GM04504 (cell line): ENCODE data around the gene TXNDC5.
"Not testable (repeated sequence)": the region's sequence is repeated elsewhere in the genome, so short reads cannot be mapped to it uniquely, and the experiment has no call there.

Experiments used
- DNase-seq: peaks from one replicate; pipeline ENCODE4 v3.0.0-alpha.2; 2012; ENCODE audit warnings: low read depth

TXNDC5 gene

DNA sequence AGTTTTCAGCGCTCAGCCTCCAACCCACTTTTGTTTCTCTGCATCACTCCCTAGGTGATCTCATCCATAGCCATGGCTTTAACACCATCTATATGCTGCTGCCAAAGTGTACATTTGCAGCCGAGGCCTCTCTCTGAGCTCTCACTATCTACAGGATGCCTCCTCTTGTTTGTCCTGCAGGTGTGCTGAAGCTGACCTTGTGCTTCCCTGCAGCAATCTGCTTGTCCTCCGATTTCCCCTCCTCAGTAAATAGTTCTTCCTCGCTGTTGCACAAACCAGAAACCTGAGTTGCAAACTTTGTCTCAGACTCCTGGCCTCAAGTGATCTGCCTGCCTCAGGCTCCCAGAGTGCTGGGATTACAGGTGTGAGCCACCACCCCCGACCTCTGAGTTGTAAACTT, 3.7 kb upstream of the TXNDC5 start:
- DNase-seq = no peak

DNA sequence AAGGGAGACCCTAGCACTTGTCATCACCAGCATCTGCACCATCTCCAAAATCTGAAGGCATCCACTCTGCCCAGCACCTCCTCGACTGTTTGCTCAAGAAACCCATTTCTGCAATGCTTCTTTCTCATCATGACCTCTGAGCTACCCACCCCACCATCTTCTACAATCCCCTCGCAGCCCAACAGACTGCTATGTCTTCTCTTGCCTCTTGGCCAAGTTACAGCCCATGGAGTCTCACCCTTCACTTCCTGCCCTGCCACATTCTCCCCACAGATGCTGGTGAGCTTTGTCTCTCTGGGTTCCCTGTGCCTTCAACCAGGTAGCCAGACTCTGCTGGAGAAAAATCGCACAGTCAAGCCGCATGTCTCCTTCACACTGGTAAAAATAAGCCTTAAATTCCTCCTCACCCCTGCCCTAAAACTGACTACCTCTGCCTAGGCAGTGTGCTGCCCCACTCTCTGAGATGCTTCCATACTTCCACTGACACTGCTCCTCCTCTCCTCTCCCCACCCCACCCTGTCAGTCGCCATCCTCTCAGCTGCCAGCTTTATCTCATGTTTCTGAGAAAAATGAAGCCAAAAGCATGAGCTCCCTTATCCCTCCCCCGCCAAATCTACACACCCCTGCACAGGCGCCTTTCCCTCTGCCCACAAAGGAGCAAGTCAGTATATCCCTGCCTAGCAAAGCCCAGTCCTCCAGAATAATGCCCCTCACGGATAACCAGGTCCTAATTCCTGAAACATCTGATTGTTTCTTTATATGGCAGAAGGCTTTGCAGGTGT, 2.3 kb upstream of the TXNDC5 start:
- no peak for DNase-seq

DNA sequence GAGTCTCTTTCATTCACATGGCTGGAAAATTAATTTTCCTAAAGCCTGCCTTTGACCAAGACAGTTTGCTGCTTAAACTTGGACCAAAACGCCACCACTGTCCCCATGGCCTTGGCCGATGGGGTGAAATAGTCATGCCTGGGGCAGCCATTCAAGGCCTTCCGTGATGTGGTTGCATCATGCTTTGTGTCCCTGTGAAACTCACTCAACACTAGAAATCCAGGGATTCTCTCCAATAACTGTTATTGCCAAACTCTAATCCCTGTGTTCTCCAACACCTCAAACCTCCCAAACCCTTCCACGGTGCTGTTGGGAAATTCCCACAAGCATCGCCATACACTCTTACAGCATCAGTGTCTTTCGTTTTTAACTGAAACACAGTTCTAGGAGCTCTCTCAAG, 1.4 kb upstream of the TXNDC5 start:
- DNase-seq = no peak

DNA sequence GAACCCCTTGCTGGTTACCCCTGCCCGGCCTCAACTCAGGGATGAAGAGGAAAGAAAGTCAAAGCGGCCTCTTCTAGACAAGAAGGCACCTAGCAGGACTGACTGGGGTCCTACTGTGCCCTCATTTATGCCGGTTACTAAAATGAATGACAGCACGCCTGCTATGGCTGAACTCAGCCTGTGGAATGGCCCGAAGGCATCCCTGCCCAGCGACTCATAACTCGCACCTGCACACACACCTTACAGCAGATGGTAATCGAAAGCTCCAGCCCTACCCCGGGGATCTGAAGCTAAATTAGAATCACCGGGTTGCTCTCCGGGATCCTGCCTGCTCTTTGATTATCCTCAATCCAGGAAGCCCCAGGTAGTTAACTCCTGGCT, 747 bp upstream of the TXNDC5 start:
- no peak for DNase-seq

DNA sequence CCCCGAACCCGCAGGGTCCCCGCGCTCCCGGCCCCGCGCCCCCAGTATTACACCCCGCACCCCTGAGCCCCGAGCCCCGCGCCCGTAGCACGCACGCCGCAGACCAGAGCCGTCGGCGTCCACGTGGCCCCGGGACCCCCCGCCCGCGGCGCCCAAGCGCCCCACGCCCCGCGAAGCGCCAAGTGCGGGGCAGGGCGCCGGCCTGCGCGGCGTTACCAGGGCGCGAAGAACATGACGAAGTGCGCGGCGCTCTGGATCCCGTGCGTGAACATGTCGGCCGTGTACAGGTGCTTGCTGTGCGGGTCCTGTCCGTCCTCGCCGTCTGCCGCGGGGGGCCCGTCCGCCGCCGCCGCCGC, 312 bp downstream of the TXNDC5 start:
- no peak for DNase-seq

DNA sequence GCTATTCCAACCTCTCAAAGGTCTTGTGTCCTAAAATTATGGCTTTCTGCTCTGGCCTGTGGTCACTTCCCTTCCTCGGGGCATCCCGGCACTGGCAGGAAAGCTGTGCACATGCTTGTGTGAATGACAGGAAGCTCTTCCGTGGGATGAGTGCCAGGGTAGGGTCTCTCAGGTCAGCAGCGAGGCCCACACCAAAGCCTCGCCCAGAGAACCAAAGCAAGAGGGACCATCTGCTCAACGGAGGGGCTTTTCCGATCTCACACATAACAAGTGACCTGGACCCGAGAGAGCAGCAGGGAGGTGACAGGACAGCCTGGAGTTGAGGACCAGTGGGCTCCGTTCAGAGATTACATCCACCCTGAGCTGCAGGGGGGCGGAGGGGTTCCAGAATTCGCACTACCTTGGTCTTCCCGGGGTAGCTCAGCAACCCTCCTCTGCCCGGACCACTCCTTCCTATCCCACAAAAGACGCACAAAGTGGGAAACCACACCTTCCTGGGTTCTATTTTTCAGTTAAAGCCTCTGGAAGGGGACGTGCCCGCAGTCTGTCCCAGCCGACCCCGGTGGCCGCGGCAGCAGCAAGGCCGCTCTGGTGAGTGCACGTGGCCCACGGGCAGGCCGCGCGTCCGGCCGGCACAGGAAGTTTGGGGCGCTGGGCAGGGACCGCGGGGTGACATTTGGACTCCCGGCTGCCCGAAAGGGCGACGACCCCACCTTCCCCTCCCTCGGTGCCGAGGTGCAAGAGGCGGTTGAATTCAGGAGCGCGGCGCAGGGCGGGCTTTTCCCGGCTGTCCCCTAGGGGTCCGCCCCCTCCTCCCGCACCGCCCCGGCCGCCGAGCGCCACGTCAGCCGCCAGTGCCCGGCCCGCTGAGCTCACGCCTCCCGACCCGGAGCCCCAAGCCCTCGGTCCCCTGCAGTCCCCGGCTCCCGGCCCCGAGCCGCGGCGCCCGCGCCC, 988 bp downstream of the TXNDC5 start:
- no peak for DNase-seq

DNA sequence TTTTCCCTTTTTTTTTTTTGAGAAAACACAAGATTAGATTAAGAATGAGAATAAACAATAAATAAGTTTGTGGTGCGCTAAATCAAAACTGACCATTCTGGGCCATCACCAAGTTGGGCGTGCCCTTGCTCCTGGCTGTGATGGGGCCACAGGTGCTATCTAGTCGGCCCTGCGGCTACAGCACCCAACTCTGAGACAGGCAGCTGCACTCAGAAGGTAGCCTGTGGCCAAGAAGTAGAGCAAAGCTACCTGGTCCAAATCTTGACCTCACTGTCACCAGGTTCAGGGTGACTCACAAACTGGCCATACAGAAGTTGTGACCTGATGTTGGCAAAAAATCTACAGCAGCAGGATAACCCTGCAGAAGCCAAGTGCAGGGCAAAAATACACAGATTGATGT, 3.4 kb downstream of the TXNDC5 start:
- DNase-seq = no peak

DNA sequence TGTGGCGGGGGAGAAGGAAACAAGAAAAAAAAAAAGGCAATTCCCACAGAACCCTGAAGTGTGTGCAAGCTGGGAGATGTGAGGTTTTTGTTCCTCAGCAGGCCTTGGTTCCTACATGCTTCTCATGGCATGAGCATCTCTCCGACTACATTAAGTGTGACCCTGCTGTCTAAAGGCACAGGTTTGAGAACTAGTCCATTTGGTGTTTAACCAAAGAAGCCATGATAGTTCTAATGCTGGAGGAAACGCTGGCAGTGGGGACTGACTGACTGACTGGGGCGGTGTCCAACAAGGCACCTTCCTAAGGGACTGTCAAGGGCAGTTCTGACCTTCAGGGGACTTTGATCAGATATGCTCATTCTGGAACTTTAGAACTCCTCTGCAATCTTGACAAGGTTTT, 3.8 kb downstream of the TXNDC5 start:
- no peak for DNase-seq

DNA sequence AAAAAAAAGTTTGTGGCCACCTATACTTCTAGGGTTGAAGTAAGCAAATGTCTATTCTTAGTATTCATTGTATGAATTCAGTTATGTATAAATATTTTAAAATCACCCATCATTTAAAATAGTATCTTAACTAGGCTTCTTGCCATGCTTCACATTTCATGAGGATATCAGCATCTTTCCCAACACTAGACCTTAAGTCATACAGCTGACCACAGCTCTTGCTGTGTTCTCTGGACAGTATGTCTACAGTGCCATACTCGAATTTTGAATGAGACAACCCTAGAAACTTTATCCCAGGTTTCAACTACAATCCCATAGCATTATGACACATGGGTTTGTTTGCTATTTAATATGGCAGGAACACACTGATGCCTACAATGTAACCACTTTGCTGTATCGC, 5.2 kb downstream of the TXNDC5 start:
- no peak for DNase-seq

DNA sequence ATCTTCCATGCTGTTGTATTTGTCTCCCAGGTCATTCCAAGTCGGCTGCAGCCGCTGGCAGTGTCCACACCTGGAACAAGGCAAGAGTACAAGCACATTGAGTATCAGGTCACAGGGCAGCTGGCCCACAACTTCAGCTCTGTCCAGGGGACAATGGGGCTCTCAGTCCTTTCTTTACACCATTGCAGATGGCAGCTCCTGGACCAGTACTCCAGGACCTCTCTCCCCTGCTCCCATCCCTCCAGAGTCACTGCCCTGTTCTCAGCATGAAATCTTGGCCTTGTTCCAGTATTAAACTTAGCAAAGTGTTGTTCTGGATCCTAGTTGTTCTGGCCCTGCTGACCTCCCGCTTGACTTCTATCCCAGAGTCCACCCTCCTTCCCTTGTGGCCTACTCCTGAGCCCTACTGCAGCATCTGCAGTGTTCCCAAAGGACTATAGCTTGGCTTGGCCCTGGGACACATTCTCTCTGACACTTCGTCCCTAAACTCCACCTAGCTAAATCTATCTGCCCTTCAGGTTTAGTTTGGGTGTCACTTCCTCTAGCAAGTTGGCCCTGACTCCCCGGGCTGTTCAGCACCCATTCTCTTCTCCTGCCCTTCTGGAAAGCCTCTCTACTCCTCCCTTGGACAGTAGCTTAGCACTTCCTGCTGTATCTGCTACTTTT, 5.8 kb downstream of the TXNDC5 start:
- DNase-seq = no peak

DNA sequence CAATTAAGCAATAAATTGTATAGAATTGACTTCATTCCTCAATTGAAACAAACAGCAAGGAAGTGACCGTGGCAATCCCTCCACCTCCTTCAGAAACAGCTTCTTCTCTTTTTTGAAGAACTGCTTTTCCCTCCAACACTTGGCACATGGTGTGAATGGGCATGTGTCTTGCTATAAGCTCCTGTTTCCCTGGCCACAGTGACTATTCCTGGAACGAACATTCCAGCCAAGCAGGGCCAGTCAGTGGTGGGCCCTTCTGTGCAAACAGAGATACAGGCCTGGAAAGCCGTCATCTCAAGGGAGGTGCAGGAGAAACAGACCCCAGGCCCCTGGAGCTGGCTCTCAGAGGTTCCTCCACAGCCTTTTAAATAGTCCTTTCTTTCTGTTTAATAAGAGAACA, 6.9 kb downstream of the TXNDC5 start:
- DNase-seq = no peak

DNA sequence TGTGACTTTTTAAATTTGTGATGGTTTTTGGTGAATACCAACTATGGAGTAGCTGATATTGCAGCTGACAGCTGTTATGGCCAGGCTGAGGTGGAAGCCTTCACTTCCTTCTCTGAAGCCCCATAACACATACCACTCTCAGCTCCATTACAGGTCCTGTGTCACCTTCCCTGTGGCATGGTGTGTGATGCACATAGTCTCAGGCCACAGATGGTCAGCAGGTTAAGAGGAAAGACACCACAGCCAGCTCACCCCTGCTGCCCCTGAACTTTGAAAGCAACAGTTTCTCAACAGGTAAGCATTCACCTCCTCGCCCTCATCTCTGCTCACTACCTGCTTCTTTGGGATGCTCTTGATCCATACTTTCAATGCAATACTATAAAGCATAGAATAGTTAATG, 7.7 kb downstream of the TXNDC5 start:
- DNase-seq = no peak

DNA sequence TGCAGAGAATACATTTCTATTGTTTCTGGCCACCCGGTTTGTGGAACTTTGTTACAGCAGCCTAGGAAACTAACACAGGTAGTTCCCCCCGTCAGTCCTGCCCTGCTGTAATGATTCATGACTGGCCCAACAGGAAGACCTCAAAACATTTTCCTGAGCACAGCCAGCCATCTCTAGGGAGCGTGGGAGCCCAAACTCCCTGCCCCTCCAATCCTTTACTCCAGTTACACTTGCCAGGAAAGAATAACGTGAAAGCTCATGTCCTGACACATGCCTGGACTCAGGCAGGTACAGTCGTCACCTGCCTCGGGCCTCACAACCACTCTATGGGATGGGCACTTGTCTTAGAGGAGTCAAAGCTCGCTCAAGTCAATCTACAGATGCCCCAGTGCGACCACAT, 8.4 kb downstream of the TXNDC5 start:
- no peak for DNase-seq

DNA sequence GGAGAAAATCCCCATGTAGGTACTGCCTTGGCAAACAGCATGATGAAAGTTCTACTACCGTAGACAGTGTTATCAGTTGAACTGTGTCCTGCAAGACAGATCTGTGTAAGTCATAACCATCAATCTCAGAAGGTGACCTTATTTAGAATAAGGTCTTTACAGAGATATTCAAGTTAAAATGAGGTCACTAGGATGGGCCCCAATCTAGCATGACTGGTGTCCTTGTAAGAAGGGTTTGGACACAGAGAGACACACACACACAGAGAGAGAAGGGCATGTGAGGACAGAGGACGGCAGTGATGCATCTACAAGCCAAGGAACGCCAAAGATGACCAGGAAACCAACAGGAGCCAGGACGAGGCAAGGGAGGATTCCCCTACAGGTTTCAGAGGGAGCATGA, 8.8 kb downstream of the TXNDC5 start:
- no peak for DNase-seq

DNA sequence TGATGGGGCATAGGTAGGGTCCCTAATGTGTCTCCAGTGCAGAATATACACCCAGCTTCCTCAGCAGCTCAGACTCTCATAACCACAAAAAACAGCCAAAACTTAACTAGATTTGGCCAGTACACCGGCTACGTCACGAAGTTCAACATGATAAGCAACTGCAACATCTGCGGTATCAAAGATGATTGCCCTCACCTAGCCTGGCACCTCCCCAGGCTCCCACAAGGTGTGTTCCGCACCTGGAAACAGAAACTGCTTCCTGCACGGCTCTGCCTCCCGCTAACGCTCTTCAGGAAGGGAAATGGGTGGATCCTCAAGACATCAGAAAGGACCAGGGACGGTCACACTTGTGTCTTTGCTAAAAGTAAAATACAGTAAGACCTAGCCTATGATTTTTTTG, 9.5 kb downstream of the TXNDC5 start:
- DNase-seq = no peak

DNA sequence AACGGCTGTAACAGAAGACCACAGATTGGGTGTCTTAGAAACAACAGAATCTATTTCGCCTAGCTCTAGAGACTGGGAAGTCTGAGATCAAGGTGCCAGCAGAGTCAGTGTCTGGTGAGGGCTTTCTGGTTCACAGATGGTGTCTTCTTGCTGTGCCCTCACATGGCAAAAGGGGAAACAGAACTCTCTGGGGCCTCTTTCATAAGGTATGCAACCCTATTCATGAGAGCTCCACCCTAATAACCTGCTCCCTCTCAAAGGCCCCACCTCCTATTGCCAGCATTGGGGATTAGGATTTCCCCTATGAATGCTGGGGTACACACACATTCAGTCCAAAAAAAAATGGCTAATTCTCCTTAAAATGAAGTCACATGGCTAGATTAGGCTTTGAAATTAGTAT, 10.0 kb downstream of the TXNDC5 start:
- no peak for DNase-seq

DNA sequence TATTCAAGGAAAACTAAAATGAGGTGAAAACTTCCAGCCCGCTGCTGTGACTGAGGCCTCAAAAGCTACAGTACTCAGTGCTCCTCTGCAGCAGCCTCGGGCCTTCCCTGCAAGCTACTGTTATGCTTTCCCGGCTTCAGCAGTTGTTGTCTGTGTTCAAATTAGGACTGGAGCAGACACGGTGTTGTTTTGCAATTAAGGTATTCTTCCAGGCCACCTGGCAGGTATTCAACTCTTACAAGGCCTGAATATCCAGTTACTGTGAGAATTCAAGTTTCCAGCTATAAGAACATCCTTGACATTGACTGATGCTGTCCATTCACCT, 10.7 kb downstream of the TXNDC5 start:
- DNase-seq = no peak

DNA sequence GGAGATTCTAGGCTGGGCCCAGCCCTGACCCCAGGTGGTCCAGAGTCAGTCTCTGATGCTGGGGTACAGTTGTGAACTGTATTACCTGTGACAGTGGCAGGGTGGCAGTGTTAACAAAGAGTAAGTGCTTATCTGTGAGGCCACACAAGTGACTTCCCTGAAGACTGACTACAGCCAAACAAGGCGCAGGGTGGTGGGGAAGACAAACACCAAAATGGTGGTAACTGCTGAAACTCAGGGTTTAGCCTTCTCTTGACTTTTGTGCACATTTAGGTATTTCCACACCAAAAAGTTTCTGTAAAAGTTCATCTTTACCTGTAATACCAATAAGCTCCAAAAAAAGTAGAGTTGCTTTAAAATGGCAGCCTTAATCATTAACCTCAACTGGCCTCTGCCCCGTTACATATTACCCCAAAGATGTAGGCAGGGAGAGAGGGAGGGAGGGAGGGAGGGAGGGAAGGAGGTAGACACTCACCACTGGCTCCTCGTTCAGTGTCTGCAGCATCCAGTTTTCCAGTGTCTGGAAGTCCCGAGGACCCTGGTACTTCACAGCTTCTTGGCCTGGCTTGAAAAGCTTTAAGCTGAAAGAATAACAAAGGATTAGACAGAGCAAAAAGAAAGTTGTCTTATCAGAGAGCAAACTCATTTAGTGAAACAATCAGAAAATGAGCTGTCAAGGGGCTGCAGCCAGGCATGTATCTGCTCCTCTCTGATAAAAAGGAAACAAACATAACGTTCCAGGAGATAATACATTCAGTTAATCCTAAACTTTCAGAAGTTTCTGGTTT, 11.3 kb downstream of the TXNDC5 start:
- DNase-seq = no peak

DNA sequence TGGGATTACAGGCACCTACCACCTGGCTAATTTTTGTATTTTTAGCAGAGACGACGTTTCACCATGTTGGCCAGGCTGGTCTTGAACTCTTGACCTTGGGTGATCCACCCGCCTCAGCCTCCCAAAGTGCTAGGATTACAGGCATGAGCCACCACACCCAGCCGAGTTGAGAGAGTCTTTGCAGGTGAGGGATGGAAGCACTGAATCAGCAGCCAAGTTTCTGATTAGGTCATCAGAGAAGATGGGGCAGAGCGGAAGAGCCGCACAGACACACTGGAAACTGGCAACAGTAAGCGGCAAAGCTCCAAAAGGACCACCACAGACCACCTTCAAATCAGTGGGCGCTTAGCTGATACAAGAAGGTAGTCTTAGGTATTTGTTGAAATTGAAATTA, 12.4 kb downstream of the TXNDC5 start:
- DNase-seq = not testable (repeated sequence)

DNA sequence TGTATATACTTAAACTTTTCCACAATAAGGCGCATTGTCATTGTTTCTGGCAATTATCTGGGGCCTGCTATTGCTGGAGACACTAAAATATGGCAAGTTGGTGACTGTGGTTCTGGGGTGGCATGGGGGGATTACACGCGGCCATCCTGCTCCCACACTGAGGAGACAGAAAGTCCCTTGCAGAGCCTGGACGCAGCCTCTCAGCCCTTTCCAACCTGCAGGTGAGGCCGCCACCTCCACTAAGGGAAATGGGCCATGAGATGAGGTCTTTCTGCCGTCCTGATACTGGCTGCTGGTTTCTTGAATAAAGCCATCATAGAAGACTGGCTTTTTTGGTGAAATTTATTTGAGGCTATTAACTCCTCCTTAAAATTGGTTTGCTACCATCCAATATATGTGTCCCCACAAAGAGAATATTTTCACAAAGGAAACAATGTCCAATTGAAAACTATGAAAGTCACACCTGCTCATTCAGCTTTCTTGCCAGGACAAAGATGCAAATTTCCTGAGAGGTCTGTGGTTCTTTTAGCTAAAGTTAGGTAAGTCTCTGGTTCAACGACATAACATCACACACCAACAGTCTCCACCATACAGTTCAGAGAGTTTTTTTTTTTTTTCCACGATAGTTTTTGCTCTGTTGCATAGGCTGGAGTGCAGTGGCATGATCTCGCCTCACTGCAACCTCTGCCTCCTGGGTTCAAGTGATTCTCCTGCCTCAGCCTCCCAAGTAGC, 13.0 kb downstream of the TXNDC5 start:
- DNase-seq = no peak

DNA sequence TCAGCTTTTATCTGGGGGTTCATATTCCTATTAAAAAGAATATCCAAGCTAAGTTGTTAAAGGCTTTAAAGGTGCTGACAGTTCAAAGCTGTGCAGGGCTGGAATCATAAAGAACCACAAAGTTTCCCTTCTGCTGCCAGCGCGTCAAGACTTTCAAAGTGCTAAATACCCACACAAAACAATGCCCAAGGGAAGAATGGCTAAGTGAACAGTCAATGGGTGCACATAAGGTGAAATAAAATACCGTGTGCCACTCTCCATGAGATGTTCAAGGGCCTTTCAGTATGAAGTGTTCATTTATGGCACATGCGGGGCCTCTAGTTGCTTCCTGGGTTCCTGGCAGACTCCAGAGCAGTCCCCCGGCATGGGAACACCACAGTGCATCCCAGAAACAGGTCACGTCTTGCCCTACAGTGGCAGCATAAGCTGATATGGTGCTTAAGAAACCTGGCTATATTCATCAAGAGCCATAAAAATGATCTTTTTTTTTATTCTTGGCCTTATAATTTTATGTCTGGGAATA, 14.1 kb downstream of the TXNDC5 start:
- no peak for DNase-seq

DNA sequence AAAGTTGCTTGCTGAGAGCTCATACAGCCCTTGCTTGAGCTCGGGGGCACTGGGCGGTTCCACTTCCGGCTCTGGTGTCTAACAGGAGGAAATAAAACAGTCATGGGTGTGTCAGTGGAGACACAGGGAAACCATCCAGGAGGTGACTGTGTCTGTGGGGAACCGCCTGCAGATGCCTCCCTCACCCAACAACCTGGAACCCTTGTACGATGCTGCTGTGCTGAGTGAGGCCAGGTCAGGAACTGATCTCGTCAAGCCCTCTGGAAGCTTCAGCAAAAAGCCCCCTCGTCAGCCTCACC, 15.5 kb downstream of the TXNDC5 start:
- no peak for DNase-seq
